ENCODE results near the gene KIAA1217.

- TF ChIP-seq CTCF (conservative IDR thresholded peaks at IDR 0.05; ENCODE audit: low read depth, low read length) (no peak), POLR2A (IDR thresholded peaks at IDR 0.05; ENCODE audit: low read depth, low read length) (no peak), CEBPB (IDR thresholded peaks at IDR 0.05; ENCODE audit: low read depth, low read length) (no peak), BHLHE40 (IDR thresholded peaks at IDR 0.05; ENCODE audit: low read depth, low read length) (no peak), RAD21 (IDR thresholded peaks at IDR 0.05; ENCODE audit: low read length) (no peak), MXI1 (IDR thresholded peaks at IDR 0.05; ENCODE audit: borderline replicate concordance, low read depth, low read length) (no peak), MAZ (IDR thresholded peaks at IDR 0.05; ENCODE audit: borderline replicate concordance, low read depth, low read length) (no peak), ELK1 (IDR thresholded peaks at IDR 0.05; ENCODE audit: borderline replicate concordance, low read depth, low read length) (no peak)
Measured at GRCh38 chr10:24340446-24340845, 131.5 kb downstream of the KIAA1217 start.
